NCI-H146 (cell line): ENCODE results near the gene ZNF280D.

Experiments
- DNase-seq: peaks from one replicate; lab custom pipeline; 2025; lab: John Stamatoyannopoulos, UW

ZNF280D gene

GRCh38 chr15:56631765-56632164, 101.5 kb downstream of the ZNF280D start:
- DNase-seq: no peak

GRCh38 chr15:56628893-56629532, 104.3 kb downstream of the ZNF280D start:
- no peak for DNase-seq

- DNase-seq: no peak
Observed at GRCh38 chr15:56619887-56620286, 113.4 kb downstream of the ZNF280D start.

- no peak for DNase-seq
Observed at GRCh38 chr15:56617628-56618027, 115.7 kb downstream of the ZNF280D start.

- DNase-seq: no peak
Observed at GRCh38 chr15:56616551-56616950, 116.8 kb downstream of the ZNF280D start.

- DNase-seq: no peak
Observed at GRCh38 chr15:56613811-56614210, 119.5 kb downstream of the ZNF280D start.

- DNase-seq: no peak
Observed at GRCh38 chr15:56608993-56609392, 124.3 kb downstream of the ZNF280D start.

GRCh38 chr15:56608140-56608778, 125.0 kb downstream of the ZNF280D start:
- DNase-seq: no peak

GRCh38 chr15:56602253-56602652, 131.1 kb downstream of the ZNF280D start:
- DNase-seq: no peak

GRCh38 chr15:56600380-56600779, 132.9 kb downstream of the ZNF280D start:
- no peak for DNase-seq

- no peak for DNase-seq
Observed at GRCh38 chr15:56598991-56599390, 134.3 kb downstream of the ZNF280D start.

GRCh38 chr15:56587686-56588085, 145.6 kb downstream of the ZNF280D start:
- no peak for DNase-seq

GRCh38 chr15:56586206-56586605, 147.1 kb downstream of the ZNF280D start:
- DNase-seq: no peak

GRCh38 chr15:56582785-56583184, 150.5 kb downstream of the ZNF280D start:
- no peak for DNase-seq
